ENCODE results near the gene SEC31A.
A peak's percentile ranks its signal among the peaks of the same experiment; 100 is the strongest.
"Not testable (repeated sequence)": the region's sequence is repeated elsewhere in the genome, so short reads cannot be mapped to it uniquely, and the experiment has no call there.

The SEC31A gene

DNA sequence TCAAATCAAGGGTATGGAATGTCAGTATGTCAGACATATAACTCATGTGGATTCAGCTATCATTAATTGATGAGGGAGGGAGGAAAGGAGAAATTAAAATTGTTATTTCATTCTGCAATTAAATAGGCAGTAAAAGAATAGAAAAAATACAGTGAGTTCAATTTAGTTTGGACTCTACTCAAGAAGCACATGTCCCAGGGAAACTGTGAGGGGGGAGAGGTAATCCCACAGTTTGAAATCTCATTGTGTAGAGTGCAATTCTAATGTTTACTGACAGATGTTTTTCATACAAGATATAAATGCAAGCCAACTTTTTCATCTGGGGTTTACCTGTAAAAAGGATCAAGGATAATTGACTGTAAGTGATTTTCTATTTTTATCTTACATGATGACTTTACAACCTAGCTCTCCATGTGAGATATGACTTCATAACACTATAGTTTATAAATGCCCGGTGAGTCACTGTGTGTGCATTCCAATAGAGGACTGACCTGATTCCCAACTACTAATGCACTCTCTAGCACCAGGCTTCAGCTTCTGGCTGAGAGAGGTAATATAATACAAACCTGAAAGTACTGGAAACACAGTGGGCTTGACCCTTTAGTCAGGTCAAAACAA is 57.1 kb downstream of the SEC31A start:
- no peak for DNase-seq

DNA sequence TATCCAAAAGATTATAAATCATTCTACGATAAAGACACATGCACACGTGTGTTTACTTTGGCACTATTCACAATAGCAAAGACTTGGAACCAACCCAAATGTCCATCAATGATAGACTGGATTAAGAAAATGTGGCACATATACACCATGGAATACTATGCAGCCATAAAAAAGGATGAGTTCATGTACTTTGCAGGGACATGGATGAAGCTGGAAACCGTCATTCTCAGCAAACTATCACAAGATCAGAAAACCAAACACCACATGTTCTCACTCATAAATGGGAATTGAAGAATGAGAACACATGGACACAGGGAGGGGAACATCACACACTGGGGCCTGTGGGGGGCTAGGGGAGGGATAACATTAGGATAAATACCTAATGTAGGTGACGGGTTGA is 57.9 kb downstream of the SEC31A start:
- not testable (repeated sequence) for DNase-seq

DNA sequence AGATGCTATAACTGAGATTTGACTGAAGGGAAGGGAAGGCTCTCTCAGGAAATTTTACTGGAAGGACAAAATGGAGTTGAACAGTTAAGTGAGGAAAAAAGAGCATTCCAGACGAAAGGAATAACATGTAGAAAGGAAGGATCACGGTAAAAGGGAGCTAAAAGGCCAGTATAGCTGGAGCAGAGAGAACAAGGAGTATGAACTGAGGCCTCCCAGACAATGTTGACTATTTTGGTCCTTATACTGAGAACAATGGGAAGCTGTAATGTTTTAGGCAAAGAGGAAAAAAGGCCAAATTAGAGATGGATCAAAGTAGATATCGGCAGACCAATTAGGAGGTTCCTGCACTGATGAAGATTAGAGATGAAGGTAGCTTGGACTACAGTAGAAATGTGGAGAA is 65.5 kb downstream of the SEC31A start:
- DNase-seq: no peak

DNA sequence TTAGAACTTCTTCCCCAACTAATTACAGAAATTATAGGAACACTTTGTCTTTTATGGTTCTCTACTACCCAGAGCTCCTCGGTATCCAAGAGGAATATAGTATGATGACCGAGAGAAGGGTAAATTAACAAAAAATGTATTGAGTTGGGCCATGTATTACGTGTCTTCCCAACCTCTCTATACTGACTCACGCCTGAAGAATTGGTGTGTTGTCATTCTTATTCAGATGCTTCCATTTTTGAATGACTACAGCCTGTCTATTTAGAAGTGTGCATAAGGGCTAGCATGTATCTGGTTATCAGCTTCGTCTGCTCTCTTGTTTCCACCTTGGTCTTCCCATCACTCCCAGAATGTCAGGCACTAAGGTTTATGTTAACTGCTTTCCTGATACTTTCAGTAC is 67.9 kb downstream of the SEC31A start:
- DNase-seq: no peak

DNA sequence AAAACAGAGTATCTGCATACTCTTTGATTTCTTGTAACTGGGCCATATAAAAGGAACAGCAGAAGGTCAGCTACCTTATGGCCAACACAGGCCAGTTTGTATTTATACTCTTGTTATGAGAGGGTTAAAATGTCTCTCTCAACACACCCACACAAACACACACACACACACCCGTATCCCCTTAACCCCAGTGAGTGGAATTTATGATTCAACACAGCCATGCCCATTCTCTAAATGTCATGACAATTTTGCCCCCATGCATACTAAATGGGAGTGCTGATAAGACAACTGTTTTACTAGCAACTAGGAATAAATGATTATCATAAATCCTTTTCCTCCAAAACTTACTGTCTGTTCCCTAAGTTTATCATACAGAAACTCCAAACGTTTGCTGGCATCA is 70.3 kb downstream of the SEC31A start:
- no peak for DNase-seq

DNA sequence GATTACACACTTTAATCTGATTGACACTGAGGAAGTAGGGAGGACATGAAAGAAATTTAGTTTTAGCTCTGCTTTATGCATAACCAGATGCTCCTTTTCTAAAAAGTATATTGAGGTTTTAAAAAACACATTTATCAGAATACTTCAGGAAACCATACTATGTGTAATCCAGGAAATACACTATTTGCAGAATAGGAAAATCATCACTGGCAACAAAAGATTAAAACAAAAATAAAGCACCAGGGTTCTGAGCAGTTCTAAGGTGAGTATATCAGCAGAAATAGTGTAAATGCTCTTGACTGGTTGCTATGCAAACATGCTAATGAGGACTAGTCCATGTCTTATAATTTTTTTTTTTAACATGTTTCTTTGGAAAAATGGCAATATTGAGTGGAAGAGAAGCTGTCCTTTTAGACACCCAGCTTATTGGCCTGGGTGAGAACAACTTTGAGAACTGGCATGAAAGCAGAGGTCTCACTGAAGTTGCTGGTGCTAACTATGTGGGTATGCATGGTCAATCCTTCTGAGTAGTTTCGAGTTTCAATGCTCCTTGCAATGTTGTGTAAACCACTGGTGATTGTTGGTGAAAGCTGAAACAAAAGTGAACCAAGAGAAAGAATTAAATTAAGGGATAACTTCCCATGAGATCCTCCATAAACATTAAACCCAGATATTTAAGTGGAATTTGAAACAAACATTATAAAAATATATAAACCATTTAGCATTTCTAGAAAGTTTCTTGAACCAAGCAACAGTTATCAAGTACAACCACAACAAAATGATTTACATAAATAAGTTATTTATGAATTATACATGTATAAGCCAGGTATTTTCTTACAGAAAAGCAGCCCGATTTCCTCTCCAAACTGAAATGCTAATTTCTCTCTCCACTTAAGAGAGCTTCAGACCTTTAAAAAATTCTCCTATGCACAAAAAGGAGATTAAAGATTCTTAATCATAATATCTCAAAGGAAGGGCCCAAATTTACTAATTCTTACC is 72.0 kb downstream of the SEC31A start:
- no peak for DNase-seq

DNA sequence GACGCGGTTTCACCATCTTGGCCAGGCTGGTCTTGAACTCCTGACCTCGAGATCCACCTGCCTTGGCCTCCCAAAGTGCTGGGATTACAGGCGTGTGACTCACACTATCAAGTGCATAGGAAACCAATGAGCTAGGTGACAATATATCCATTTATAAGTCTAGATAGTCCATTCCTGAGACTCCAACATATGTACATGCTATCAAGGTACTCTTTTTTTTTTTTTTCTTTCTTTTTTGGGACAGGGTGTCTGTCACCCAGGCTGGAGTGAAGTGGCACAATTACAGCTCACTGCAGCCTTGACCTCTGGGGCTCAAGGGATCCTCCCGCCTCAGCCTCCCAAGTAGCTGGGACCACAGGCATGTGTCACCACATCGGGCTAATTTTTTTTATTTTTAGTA is 74.1 kb downstream of the SEC31A start:
- DNase-seq: not testable (repeated sequence)

DNA sequence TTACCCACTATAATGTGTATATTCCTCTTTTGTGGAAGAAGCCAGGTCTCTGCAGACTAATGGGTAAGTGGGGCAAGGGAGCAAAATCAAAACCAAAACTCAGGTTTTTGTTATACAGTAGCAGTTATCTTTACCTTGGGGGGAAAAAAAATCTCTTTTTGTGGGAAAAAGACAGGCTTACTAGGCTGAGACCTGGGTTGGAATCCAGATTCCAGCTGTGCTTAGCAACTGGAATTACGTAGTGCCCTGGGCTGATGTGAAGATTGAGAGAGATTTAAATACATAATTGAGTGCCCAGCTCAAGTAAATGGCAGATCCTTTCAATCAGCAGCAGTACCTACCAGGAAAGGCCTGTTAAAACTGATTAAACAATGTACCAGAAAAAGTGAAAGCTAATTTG is 76.9 kb downstream of the SEC31A start:
- DNase-seq: no peak

DNA sequence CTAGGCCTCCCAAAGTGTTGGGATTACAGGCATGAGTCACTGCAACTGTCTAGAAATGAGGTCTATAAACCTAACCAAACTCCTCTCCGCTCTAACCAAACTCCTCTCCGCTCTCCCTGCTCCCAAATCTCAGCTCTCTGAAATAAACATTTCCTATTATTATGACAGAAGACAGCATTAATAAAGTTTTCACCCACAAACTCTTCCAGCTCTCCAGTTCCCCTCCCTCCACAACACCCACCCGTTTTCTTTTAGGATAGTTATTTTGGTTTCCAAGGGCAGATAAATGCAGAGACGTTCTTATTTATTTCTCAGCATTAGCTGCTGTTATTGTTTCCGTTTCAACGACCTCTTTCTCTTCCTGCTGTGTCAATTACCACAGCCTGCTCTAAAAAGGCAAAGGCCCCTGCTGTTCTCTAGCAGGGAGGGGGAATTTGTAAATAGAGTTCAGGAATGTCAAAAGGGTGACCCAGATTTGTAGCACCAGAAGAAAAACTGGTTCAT is 79.1 kb downstream of the SEC31A start:
- DNase-seq: no peak

DNA sequence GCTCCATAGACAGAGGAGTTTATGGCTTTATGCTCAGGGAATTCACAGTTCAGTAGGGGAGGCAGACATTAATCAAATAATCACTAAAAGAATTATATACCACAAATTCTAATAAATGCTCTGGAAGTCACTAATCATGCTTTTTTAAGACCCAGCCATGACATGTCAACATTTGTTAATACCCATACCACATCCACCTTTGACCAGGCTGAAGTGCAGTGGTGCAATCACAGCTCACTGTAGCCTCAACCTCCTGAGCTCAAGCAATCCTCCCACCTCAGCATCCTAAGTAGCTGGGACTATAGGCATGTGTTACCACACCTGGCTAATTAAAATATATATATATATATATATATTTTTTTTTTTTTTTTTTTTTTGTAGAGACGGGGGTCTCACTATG is 79.6 kb downstream of the SEC31A start:
- no peak for DNase-seq

DNA sequence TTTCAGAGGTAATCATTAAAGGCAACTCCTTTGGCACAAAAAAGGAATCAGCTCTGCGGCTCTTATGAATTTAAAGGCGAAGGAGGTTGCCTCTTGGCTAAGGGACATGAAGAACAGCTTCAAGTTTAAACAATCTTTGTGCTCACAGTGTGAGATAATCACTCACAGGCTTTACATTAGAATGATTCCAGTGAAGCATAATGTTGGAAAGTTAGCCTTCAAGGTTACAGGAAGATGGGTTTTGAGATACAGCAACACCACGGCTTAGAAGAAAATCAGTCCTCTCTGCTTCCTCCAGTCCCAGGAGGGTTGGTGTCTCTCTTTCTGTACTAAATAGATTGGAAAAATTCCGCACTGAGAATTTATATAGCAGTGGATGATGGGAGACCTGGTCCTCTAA is 80.8 kb downstream of the SEC31A start:
- no peak for DNase-seq

DNA sequence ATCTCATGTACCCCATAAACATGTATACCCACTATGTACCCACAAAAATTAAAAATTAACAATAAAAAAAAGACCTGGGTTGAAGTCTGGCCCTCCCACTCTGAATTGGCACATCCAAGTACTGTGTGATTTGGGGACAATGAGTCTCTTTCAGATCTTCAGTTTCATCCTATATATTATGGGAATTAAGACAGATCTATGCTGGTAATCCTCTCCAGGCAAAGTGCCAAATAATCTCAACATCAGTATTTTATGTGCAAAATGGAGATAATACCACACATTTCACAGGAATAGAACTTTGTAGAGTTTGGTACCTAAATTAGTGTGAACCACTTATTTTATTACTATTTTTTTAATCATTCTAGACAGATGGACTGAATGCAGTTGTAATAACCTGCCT is 81.3 kb downstream of the SEC31A start:
- DNase-seq: no peak

DNA sequence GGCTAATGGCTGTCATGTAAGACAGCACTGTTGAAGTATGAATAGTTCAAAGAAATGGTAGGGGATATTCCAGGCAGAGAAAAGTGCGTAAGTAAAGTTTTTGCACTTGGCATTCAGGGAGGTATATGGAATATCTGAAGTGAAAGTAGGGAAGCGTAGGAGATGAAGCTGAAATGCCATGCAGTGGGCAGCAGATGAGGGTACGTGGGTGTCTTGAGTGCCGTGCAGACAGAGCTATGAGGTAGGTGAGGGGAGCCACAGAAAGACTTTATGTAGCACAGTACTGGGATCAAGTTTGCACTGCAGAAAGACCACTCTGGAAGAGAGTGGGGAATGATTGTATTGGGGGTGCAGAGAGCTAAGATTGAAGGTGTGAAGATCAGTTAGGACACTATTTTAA is 87.2 kb downstream of the SEC31A start:
- no peak for DNase-seq

DNA sequence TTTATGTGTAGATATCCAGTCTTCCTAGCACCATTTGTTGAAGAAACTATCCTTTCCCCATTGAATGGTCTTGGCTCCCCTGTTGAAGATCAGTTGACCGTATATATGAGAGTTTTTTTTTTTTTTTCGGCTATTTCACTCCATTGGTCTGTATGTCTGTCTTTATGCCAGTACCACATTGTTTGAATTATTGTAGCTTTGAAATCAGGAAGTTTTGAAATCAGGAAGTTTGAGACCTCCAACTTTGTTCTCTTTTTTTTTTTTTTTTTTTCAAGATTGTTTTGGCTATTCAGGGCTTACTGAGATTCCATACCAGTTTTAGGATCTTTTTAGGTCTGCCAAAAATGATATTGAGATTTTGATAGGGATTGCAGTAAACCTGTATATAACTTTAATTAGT is 88.0 kb downstream of the SEC31A start:
- DNase-seq: no peak

DNA sequence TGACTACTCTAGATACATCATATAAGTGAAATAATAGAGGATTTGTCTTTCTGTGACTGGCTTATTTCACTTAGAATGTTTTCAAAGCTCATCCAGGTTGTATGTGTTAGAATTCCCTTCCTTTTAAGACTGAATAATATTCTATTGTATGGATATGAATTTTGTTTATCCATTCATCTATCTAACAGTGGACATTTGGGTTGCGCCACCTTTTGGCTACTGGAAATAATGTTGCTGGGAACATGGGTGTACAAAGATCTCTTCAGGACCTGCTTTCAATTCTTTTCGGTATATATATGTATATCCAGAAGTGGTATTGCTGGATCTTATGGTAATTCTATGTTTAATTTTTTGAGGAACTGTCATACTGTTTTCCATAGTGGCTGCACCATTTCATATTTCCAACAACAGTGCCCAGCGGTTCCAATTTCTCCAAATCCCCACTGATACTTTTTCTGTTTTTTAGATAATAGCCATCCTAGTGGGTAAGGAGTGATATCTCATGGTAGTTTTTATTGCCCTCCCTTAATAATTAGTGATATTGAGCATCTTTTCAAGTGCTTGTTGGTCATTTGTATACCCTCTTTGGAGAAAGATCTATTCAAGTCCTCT is 88.9 kb downstream of the SEC31A start:
- no peak for DNase-seq

DNA sequence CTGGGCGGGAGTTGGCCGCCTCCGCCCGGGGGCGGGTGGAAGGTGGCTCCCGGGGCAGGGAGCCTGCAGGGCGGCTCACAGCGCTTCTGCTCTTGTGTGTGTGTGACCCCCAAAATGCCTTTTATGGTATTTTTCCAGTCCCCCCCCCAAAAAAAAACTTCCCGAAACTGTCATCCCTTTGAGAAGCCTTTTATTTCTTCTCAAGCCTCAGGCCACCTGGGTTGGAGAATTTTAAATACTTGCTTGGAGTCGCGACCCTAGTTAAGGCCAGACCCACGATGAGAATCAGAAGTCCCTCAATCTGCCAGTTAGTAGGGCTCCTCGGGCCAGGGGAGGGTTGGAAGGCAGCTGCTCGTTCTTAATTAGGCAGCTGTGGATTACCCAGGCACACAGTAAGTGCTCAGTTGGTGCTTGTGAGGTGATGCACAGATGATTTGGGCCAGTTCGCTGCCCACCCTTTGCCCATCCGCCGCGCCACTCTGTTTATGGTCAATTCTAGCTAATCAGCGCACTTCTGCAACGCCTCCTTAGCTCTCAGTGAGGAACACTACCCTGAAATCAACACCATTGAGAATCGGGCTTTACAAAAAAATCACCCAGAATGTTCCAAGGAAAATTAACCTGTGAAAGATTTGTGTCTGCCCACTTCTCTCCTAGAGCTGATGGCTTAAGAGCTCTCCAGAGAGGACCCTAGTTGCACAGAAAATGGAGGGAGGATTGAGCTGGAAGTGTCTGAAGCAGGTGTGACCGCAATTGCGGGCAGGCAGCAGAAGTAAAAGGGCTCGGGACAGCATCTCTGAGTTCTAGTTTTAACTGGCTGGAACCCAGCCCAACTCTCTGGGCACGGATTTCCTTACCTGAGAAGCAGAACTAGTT is 91.7 kb downstream of the SEC31A start:
- DNase-seq: no peak

DNA sequence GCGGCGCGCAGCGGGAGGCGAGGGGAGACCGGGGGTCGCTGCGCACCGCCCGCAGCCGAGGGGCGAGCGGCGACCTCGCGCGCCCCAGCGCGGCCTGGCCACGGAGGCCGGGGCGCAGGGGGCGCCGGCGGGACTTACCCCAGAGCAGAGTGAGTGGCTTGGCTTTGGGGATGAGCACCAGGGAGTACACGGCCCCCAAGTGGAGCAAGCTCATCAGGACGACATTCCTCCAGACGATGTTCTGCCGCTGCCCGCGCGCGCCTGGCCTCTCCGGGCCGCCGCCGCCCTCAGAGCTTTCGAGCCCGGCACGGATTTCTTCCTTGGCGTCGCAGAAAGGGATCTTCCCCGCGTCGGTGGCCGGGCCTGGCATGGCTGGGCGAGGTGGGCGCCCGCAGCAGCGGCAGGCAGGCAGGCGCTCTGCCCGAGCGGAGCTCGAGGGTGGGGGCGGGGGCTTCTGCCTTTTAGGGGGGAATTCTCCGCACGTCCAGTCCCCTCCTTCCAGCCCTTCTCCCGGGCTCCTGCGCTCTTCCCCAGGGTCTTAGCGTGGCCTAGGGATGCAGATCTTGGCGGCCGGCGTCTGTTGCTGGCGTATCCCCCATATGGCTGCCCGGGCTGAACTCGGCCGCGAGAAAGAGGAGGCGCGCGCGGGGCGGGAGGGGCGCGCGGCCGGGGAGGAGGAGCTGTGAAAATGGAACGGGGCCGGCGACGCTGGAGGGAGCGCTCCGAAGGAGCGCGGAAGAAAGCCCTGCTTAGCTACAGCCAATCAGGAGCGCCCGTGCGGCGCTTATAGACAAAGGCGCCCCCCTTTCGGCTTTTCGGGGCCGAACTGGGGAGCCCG is 92.6 kb downstream of the SEC31A start, which contains the start of gene SCD5:
Gene SCD5 (minus strand): TSS at position 629 of the 838 bp plus-strand sequence. CDS start 259 bp downstream, at position 370.
- peak; percentile 33 for DNase-seq

DNA sequence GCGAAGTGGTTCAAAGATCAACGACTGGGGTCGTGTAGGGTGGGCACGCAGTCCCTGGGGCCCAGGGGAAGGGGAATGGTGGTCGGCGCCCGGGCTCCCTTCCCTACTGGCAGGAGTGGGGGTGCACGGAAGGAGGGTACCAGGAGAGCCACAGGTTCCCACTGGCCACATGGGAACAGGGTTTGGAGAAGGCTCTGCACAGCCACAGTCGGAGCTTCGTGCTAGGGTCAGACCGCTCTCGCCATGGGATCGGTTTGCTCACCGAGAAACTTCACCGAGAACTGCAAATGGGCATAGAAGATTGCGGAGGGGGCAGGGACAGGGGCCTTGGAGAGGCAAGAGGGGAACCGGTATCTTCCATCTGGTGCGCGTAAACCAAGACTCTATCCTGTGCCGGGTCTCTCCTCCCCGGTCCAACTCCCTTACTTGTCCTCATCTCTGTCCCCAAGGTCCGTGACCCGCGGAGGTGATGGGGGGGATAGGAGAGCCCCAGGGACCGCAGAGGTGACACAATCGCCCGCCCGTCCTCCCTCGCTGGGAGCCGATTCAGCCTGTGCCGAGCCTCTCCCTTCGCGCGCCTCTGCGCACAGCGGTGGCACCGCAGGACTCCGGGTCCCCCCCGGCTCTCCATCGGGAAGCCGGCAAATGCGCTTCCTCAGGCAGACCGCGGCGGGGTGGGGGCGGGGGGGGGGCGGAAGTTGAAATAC is 93.4 kb downstream of the SEC31A start:
- DNase-seq: no peak

DNA sequence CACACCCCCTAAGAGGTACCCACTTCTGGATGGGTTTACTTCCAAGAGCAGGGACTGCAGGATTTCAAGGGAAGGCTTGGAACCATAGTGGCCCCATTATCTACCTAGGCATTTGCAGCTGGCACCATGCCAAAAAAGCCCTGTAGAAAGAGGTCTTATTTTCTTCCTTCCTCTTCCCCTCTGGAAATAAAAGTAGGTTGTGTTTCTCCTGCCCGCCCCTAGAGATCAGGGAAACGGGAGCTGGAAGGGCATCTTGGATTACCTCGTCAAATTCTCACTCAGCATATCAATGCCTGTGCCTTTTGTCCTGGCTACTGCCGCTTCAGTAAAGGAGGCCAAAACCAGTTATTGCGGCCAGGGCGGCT is 93.9 kb downstream of the SEC31A start:
- no peak for DNase-seq

DNA sequence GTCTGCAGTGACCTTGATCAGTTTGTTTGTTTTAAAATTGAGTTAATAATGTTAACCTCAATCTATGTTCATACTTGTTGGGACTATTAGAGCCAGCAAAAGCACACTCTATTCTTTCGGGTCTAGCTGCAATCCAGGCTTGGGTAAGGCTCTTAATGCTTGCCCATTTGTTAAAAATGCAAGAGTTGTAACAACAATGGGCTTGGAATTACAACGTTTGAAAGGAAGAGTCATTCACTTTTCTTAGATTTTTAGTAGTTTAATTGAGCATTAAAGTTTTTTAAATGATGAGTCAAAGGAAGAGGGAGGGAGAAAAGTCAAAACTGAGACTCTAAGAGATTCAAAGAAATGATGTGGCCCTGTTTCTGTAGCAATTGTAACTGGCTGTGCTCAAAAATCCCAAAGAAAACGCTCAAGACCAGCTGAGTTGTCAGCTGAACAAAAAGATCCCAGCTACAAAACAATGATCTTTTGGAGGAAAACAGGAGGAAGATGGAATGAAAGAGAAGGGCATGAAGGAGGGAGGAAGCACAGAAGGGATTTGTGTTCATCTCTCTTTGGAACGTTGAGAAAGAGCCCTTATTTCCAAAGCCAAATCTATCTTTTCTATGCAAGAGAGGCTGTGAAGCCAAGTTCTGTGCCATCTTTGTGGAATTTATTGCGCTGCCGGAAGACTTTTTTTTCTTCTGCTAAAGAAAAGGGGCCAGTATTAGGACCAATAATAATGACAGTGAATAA is 97.9 kb downstream of the SEC31A start:
- no peak for DNase-seq
